Hematopoietic multipotent progenitor cell treated with erythropoietin and hydrocortisone succinate and interleukin-3 and kit ligand, for 6 days (in vitro differentiated cells): ENCODE results near the gene GSC2.
"Not testable (repeated sequence)": the region's sequence is repeated elsewhere in the genome, so short reads cannot be mapped to it uniquely, and the experiment has no call there.

Source experiments
- DNase-seq: peaks from one replicate; pipeline ENCODE4 v3.0.0-alpha.2; 2015

Gene GSC2

DNA sequence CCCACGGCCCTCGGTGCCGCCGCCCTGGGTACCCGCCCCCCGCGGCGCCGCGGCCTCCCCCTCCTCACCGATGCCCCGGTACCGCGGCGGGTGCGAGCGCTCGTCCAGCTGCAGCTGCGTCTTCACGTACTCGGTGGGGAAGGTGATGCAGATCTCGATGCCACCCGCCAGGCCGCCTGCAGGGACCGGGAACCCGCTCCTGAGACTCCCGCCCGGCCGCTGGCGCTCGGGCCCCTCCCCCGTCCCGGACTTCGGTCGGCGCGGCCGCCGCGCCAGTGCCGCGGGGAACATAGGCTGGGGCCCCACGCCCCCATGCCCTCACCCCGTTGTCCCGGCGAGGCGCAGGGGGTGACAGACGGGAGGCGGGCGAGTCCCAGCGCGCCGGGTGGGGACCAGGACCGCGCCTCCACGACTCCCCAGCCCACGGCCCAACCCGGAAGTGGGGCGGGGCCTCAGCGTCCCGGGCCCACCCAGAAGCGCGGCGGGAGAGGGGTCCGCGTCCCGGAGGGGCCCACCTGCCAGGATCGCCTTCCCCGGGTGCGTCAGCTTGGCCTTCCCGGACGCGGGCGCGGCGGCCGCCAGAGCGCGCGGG, 28.1 kb upstream of the GSC2 start:
- DNase-seq = peak; percentile 66

DNA sequence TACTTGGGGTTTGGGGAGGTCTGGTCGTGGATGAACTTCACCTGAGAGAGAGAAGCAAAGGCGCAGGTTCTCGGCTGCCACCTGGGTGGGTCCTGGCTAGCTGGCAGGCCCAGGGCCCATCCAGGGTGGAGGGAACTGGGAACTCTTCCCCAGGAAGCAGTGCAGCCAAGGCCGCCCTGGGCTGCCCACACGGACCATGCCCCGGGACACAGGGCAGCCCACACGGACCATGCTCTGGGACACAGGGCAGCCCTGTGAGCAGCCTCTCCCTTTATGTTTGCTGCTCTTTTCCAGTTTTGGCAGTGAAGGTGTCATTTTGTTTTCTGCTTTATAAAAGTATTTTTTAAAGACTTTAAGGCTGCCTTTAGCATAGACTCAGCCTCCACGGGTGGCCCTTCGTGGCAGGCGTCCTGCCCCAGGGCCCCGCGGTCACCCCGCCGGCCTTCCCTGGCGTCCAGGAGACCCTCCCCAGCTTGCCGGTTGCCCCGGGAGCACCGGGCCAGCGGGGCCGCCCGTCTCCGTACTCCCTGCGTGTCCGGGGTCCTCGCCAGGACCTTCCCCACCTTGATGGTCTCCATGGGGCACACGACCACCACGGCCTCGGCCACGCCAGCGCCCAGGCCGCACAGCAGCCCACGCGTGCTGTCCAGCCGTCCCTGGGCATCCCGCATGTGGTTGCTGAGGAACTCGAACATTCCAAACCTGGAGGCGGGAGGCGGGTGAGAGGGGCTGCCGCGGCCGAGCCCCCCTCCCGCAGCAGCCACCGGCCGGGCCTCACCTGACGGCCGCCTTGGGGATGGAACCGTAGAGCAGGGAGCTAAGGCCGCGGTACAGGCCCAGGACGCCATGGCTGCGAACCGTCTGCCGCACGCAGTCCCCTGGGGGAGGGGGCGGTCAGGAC, 27.3 kb upstream of the GSC2 start:
- no peak for DNase-seq

DNA sequence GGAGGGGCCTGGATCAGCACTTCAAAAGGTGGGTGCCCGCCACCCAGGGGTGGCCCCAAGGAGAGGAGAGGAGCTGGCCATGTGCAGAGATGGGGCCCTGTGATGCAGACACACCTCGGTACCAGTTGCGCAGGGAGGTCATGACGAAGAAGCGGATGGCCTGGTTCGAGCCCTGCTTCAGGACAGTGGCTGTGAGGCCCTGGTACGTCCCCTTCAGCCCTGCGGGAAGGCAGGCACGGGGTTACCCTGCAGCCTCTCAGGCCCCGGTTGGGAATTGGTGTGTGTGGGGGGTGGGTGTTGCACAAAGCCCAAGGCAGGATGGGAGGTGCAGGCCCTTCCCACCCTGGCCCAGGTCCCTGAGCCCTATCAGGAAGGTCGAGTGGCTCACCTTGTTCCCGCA, 26.6 kb upstream of the GSC2 start:
- no peak for DNase-seq

DNA sequence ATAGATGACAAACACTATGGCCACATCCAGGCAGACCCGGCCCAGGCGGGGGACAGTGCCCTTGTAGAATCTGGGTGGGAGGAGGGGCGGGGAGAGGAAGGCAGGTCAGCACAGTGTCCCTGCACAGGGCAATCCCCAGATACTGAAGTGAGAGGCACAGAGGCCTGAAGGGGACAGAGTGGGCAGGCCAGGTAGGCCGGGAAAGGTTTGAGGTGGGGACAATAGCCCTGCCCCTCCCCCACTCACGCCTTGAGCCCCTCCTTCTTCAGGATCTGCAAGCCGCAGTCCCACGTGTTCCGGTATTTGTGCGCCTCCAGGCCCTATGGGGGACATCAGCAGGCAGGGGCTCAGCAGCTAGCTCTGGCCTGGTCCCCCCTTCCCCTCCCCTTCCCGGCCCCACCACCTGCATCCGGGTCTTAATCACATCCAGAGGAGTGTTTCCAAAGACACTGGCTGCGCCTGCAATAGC, 26.1 kb upstream of the GSC2 start:
- no peak for DNase-seq

DNA sequence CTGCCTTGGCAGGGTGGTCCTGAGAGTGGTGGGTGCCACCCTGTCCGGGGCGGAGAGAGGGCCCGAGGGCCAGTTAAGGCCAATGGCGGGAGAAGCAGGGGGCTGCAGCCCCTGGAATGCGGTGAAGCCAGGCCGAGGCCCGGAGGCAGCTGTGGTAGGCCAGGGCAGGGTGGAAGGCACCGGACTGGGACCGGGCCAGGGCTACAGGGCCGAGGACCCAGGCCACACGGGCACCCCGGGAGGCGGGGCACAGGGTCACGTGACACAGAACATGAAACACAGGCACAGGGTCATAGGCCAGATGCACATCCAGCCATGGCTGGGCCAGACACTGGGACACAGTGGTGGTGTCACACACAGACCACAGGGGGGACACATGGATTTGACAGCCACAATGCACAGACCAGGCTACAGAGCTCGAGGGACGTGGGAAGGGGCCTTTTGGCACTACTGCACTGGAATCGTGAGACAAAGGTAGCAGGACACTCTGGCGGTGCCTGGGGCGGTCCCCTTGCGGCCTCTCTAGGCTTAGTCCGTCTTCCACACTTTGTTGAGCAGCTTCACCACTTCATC, 25.6 kb upstream of the GSC2 start:
- no peak for DNase-seq

DNA sequence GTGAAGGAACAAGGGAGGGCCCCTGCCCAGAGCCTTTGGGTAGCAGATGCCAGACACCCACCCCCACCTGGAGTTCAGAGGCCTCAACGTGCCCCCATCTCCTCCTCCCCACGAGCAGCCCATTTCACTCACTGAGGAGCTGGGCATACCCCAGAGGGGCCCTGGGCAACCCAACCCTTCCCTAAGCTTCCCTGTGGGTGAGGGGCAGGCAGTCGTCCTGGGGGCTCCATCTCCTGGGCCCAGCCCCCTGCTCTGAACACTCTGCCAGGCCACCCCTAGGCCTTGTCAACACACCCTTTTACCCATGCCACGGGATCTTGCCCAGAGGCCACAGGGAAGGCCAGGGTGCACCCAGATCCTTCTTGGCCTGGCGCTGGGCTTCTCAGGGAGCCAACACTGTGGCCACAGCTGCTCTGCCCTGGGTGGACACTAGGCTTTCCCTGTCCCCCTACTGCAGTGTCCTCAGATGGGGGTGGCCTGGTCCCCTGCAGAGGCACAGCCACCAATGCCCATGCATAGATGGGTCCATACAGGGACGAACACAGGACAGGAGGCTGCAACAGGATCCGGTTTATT, 25.0 kb upstream of the GSC2 start:
- no peak for DNase-seq

DNA sequence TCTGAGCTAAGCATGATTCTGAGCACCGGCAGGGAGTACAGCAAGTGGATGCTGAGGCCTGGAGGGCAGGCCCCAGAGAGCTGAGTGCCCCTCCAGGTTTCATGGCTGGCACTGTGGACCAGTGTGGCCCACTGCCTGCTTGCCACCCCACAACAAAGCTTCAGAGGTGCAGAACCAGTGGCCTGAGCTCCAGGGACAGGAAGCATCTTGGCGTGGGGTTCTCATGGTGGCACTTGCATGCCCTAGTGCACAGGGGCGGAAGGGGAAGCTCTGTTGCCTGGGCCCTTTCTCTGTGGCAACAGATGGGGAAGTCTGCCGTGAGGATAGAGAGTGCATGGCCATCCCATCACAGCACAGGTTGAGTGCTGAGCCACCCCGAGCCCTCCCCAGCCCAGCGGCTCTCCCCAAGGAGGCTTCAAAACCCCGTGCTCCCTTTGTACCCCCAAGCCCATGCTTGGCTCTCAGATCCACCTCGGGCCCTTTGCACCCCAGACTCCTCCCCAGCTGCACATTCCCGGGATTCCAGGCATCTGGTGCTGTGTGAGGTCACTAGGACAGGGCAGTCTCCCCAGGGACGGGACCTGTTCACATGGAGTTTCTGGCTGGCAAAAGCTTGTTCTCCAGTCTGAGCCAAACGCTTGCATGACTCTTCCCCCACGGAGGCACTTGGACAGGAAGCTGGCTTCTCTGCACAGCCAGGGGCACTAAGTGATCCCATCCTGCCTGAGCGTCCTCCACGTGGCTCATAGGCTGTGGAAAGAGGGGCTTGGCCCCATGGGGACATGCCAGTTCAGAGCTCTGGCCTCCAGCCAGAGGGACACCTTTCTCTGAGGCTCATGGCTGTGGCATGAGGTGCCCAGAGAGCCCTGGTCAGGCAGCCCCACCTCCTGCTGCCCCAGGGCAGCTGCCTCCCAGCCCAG, 24.3 kb upstream of the GSC2 start:
- DNase-seq = no peak

DNA sequence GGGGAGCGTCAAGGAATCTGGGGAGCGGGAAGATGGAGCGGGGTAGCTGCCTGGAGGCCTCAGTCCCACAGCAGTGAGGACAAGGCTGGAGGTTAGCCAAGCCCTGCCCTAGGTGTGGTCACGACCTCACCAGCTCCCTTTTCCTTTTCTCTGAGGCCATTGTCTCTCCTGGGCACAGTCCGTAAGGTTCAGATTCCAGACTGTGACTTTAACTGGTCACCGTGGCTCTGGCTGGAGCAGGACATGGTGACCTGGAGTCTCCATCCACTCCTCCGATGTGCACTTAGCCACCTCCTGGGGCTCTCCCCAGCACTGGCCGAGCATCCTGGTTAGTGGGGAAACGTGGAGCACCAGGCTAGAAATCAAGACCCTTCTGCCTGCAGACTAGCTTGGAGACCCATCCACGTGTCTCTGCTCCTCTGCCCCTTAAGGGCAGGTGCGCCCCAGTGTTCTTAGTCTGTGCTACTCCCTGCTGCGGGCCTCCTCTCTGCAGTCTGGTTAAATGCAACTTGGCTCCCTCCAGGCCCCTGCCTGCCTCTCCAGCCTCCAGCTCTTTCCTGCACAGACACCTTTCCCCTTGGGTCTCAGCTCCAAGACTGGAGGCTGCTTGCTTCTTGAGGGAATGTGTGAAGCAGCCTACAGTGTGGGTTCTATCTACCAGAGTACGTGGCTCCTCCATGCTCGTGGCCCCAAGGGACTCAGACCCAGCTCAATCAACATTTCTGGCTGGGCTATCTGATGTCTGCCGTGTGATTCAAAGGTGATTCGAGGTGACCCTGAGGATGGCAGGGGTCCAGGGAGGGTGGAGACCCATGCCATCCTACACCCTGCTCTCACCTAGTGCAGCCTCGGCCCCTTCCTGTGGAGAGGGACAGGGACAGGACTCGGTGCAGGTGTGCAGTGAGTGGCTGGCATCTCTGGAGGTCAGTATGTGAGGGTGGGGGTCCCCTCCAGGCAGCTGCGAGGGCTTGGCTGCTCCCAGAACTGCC, 23.2 kb upstream of the GSC2 start:
- DNase-seq = peak; percentile 78

DNA sequence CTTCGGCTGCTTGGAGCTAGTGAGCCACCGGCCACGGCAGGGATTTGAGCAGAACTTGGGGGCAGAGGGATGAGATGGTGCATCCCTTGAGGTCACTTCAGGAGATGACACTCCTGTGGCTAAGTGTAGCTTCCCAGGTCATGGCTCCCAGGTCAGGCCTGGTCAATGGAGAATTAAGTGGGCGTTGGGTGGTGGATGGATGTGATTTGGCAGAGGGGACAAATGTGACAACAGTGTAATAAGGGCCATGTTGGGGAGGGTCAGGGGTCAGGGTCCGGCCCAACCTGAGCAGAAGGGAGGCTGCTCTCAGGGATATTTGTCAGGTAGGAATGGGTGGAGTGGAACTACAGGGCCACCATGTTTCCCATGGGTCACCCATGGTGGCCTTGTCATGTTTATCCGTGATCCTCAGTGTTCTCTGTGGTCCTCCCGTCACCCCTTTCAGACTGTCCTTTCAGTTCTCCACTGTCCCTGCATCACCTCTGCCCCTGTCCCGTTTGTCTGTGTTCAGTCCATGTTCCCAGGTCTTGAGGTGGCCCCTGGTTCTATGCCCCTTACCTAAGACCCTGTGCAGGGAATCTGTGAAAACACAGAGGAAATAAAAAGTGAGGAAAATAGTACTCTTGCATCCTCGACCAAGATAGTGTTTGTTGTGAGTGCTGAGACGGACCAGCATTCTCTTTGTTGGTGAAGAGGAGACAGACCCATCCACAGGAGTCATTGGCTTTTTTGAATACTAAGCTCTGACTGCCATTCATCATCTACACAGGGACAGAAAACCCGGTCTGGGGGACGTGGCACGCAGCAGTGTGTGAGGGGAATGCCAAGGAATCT, 22.3 kb upstream of the GSC2 start:
- DNase-seq = no peak

DNA sequence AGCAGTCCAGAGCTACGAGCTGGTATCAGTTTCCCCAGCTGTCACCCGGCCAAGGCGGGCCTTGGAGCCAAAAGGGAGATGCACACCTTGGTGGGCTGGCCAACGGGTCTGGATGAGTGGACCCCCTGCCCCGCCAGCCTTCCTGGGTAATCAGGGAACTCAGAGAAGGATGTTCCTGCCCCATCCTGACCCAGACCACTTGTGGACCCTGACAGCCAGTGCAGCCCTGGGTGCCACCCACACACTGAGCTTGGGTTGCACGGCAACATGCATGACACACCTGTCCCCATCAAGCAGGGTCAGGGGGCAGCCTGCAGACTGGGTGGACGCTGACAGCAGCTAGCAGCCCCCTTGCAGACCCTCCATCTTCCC, 19.8 kb upstream of the GSC2 start:
- no peak for DNase-seq

DNA sequence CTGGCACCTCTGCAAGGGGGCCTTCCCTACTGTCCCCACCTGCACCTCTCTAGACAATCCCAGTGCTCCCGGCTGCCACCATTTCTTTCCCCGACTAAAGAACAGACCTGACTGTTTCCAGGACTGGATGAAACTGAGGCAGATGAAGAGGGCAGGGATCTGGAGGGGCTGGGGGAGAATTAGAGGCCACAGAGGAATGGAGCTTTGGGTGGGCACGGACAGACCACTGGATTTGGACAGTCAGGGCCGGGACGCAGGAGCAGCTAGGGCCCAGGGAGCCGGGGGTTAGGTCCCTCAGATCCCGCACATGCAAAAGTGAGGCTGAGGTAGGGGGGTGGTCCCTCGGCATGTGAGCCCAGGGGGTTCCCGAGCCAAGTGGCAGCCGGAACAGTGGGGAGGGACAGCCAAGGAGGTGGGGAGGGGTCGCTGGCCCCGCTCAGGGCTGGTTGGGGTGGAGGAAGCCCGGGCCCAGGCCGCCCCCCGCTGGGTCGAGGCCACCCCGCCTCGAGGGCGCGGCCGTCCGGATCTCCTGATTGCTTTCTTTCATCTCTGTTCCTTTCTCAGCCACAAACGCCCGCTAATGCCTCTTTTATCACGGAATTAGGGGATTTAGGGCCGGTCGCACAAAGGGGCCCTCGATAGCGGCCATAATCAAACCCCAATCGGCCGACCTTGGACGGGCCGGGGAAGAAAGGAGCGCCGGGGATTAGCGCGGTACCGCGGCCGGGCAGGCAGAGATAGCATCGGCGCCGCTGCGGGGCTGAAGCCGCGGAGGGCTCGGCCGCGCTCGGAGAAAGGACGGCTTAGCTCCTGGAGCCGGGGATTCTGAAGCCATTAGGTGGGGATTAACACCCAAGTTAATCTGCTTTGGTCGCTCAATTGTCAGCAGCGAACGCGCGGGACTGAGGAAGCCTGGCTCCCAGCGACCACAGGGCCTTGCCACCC, 19.2 kb upstream of the GSC2 start:
- DNase-seq = no peak

DNA sequence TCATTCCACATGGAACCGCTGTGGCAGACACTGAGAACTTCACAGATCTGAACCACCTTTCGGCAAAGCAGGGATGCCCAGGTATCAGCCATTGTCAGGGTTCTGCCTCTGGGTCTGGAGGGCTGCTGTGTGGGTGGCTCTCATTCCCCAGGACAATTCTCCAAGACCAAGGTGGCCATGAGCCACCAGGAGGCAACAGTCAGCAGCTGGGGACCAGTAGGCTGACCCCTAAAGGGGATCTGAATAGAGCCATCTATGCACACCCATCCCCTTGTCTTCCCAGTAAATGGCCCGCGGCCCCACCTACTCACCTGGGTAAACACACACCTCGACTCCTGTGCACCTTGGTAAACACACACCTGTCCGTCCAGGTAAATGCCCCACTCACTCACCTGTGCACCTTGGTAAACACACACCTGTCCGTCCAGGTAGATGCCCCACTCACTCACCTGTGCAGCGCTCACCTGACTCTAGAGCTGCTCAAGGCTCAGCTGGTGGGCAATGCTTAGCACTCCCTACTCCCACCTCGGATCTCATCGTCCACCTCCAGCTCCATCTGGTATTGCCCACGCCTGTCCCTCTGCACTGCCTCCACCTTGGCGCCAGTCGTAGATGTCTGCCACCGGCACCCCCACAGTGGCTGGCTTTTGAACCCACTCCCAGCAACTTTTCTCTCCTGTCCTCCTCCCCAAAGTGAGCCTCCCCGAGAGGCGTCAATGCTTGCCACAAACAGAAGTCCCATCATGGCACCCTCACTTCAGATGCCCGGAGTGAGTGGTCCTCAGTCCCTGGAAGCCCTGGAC, 18.2 kb upstream of the GSC2 start:
- DNase-seq = no peak

DNA sequence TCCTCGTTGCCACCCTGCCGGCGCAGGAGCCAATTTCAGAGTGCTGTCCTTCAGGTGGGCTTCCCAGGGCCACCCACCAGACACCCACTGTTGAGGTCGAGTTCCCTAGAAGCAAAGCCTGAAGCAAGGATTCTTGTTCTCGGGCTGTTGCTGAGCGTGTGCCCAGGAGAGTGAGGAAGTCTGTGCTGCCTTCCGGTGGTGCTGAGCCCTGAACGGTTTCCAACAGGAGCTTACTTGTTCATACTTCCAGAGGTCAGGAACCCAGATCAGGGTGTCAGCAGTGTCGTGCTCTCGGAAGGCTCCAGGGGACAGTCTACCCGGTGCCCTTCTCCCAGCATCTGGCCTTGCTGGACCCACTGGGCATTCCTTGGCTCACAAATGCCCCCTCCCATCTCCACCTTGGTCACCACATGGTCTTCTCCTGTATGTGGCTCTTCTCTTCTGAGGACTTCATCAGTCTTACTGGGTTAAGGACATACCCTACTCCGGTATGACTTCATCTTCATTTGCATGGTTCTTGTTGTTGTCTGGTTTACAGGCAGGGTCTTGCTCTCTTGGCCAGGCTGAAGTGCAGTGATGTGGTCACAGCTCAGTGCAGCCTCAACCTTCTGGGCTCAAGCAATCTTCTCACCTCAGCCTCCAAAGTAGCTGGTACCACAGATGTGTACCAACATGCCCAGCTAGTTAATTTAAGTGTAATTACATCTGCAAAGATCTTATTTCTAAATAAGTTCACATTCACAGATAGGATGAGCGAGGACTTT, 17.2 kb upstream of the GSC2 start:
- DNase-seq = no peak

DNA sequence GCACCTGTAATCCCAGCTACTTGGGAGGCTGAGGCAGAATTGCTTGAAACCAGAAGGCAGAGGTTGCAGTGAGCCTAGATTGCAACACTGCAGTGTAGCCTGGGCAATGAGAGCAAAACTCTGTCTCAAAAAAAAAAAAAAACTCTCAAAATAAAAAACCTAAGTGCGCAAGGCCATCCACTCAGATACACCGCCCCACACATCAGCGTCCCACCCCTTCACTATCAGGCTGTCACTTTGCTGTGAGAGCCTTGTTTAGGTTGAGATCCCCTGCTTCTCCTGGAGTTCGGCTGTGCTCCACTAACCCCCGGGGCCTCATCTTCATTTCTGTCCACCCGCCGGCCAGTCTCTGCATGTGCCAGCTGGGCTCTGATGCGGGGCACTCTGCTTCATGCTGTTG, 16.3 kb upstream of the GSC2 start:
- DNase-seq = no peak

DNA sequence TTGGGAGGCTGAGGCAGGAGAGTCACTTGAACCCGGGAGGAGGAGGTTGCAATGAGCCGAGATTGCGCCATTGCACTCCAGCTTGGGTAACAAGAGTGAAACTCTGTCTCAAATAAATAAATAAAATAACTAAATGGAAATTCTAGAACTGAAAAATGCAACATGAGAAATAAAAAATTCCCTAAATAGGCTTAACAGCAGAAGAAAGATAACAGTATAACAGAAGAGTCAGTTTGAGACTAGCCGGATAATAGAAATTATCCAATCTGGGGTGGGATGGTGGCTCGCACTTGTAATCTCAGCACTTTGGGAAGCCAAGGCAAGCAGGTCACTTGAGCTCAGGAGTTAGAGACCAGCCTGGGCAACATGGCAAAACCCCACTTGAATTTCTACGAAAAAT, 14.3 kb upstream of the GSC2 start:
- DNase-seq = no peak

DNA sequence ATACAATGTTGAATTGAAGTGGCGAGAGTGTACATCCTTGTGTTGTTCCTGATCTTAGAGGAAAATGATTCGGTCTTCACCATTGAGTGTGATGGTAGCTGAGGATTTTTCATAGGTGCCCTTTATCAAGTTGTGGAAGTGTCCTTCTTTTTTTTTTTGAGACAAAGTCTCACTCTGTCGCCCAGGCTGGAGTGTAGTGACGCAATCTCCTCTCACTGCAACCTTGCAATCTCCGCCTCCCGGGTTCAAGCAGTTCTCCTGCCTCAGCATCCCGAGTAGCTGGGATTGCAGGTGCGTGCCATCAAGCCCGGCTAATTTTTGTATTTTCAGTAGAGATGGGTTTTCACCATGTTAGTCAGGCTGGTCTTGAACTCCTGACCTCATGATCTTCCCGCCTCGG, 8.6 kb upstream of the GSC2 start:
- not testable (repeated sequence) for DNase-seq

DNA sequence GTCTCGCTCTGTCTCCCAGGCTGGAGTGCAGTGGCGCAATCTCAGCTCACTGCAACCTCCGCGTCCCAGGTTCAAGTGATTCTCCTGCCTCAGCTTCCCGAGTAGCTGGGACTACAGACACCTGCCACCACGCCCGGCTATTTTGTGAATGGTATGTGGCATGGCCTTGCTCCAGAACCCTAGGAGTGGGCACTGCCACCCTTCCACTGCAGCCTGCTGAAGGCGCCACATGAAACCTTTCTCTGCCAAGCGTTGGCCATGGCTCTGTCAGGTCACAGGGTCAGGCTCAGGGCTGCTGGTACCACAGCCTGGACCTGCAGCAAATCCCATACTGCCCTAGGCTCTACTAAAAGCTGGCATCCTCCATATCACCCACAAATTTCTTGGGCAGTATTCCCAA, 6.0 kb upstream of the GSC2 start:
- not testable (repeated sequence) for DNase-seq
